ENCODE results near the gene HINT3.
"Not testable (repeated sequence)": the region's sequence is repeated elsewhere in the genome, so short reads cannot be mapped to it uniquely, and the experiment has no call there.

The HINT3 gene

DNA sequence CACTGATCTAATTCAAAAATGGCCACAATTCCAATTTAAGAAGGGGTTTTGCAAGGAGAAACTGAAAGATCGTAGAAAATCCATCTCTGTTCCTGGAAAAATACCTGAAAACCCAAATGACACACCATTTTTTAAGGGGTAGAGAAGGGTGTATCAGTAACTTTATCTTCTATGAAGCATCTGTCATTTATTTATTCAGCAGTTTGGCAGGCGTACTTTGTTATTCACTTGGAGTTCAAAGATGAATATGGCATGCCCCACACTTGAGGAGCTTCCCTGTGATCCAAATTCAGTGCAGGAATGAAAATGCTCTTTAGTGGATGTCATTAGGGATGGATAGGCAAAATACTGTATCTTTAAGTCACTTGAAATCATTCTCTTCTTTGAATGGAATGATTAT lies 7.2 kb downstream of the HINT3 start:
- no peak for DNase-seq

DNA sequence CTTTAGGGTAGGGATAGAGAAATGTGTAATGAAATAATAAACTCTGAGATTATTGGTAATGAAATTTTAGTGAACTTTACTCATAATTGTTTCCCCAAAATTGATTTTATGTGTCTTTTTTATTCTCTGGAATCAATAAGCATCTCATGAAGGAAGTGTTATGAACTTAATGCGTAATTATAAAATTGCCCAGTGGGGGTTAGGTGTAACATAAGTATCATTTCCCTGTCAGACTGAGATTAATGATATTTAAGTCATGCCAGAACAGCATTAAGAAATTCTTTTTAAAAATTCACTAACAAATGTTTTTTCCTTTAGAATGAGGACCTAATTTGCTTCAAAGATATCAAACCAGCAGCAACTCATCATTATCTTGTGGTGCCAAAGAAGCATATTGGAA lies 10.0 kb downstream of the HINT3 start:
- no peak for DNase-seq

DNA sequence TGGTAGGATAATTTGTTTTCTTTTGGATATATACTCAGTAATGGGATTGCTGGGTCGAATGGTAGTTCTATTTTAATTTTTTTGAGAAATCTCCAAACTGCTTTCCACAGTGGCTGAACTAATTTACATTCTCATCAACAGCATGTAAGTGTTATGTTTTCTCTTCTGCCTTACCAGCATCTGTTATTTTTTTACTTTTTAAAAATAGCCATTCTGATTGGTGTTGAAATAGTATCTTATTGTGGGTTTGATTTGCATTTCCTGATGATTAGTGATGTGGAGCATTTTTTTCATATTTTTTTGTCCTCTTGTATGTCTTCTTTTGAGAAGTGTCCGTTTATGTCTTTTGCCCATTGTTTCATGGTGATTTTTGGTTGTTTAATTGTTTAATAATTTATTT lies 11.9 kb downstream of the HINT3 start:
- DNase-seq = no peak

DNA sequence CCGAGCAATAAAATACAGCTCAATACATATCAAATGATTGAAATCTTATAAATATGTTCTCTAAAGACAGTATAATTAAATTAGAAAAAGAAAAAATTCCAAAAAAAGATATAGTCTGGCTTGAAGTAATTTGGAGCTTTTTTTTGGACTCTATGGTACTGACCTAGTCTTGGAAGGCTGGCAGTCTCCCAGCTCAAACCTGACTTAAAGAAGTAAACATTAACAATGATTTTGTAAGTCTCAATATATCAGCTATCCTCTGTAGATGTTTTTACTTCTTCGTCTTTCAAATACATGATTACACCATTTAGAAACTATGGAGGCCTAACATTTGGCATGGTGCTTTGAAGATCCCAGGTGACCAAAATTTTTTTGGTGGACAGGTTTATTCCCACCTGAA lies 14.2 kb downstream of the HINT3 start:
- DNase-seq = no peak

DNA sequence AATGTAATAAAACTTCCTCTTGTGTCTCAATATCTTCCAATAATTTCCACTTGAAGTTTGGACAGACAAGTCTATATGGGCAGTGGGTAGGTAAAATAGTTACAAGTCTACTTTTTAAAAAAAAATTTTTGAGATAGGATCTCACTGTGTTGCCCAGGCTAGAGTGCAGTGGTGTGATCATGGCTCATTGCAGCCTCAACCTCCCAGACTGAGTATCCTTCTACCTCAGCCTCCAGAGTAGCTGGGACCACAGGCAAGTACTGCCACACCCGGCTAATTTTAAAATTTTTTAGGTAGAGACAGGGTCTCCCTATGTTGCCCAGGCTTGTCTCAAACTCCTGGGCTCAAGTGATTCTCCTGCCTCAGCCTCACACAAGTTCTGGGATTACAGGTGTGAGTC lies 15.9 kb downstream of the HINT3 start:
- not testable (repeated sequence) for DNase-seq

DNA sequence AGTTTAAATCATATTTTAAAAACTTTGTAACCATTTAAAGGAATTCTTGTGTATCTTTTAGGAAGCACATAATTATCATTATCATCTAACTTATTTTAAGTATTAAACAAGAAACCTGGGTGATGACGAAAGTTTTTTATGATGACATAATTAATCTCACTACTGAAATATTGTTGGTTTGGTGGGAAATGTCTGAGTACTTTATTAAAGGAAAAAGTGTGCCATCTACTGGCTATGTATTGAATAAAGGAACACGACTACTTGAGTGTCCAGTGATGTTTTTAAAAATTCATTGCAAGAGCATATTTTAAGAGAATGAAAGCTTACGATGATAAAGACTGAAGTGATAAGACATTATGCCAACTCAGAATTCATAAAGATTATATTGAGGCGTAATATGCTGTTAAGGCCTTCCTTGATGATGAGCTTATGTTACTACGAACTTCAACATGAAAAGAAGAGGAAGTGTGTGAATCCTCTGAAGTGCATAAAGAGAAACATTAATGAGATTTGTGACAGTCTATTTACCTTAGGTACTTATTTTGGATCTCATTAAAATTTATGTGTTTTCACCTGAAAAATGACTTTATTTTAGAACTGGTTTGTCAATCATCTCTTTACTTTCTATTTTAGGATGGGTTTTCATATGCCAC lies 17.8 kb downstream of the HINT3 start:
- DNase-seq = no peak

DNA sequence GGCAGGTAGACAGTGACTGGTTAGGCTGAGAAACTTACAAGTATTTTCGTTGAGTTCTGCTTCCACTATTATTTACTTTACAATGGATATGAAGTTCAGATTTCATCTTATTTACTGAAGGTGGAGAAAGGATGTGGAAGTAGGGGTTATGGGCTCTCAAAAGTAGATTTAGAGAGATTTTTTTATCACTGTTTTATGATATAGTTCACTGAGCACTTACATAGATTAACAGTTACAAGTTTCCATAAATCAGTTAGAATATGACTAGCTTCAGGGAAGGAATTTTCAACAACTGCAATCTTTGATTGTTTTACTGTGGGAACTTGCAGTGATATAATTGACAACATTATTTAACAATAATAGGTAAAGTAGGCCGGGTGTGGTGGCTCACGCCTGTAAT lies 22.5 kb downstream of the HINT3 start:
- DNase-seq = no peak

DNA sequence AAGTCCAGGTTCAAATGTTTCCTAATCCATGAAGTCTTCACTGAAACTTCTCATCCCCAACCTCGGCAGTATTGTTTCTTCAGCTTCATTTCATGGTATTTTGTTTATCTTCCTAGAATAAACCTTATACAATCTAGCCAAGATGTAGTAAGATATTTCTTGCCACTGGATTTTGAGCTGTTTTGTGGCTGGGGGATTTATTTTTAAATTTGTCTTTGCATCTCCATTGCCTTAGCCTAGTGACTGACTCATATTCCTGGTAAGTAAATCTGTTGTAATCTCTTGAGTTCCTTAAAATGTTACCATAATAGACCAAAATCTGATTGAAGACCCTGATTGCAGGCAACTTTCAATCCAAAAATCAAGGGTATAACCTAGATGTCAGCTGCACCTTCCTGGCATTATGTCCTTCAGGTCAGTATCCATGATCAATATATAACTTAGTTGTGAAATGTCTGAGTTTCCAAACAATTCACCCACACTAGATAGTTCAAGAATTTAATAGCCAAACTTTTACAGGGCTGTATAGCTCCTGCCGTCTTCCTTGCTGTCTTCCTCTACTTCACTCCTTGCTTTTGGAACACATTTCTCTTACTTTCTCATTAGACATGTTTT lies 25.1 kb downstream of the HINT3 start:
- no peak for DNase-seq

DNA sequence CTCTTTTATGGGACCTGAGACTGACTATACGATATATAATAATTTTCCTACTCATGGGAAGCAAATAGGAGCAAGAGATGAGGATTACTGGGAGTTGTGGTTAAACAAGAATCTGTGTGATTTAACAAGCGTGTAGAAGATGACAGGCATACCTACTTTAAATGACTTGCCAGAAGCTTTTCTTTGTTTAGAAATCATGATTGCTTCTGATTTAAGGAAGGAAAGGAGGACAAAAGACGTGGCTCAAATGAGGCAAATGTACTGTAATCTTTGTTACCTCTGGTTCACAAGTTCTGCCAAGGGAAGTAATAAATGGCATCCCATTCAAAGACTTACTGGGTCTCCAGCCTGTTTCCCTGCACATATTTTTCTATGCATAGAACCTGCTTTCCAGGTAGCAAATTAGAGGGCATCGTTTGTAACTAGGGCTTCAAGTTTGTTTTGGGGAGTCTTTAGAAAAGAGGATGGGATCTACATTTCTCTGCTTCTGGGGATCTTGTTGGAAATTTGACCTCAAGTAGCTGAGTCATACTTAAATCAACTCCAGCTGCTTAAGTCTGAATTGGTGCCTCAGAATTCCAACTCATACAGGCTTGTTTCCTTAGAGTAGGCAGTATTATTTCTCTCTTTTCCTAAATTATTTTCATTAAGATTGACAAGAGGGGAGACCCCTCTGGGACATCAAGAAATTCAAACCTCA lies 26.8 kb downstream of the HINT3 start:
- no peak for DNase-seq

DNA sequence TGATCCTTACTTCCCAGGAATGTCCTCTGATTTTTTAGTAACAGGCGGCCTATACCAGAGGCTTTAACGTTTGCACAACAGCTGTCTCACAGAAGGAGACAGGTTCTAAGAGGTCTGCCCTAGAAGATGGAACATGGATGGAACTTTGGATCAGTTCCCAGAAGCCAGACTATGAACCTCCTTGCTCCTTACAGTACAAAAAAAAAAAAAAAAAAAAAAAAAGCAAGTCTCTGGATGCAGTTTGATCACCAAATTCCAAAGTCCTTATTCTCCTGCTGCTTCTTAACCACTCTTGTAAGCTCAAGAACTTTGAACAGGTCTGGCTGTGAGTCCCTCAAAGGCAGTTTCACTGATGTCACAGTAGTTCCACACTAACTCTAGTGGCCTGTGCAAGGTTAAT lies 27.7 kb downstream of the HINT3 start:
- no peak for DNase-seq

DNA sequence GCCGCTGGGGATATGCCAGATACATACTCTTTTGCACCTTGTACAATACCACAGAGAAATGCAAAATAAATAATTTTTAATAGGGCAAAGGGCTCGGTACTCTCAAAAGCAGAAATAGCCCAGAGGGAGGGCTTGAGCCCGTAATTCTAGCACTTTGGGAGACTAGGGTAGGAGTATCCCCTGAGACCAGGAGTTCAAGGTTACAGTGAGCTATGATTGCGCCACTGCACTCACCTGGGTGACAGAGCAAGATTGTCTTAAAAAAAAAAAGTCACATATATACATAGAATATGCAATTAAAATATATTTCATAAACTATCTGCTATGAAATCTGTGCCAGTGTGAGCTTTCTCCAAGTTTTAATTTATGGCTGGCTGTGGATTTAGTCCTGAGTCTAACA lies 29.0 kb downstream of the HINT3 start:
- no peak for DNase-seq

DNA sequence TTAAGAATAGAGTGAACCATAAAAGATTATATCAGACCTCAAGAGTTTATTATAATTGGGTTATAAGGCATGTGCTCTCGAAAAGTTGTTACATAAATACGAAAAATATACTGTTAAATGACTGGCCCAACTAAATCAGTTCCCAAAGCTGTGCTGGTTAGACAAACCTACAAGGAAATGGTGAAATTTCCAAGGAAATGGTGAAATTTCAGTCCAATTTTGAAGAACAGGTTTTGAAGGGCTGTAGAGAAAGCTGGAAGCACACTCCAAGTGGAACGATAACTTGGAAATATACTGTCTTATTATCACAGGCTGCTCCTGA lies 29.4 kb downstream of the HINT3 start:
- DNase-seq = no peak

DNA sequence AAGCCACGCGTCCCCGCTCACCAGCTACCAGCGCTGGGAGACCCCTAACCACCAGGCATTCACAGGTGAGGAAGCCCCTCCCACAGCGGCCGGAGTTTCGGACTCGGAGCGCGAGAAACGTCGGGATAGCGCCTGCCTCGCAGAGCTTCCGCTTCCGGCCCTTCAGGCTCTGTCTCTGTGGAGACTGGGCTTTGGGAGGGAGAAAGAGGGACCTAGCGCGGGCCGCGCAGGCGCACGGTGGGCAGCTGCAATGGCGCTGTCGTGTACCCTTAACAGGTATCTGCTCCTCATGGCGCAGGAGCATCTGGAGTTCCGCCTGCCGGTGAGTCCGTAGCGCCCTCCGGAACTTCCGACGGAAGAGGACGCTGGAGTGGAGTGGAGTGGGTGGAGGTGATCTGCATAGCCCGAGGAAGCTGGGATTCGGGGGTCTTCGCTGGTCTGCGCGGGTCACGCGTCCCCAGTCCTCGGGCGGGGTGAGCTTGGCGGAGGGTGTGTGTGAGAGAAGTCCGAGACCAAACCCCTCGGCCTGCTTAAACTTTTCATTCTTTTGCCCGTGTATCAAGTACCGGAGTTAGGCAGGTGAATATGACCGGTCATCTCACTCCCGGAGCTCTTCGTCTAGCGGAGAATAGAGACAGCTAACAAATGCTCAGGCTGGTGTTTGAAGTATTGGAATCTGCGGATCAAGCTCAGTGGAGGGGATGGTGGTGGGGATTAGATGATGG lies 29.9 kb downstream of the HINT3 start, which contains the start of gene TRMT11:
TRMT11 (plus strand) TSS at position 240 of the 725 bp plus-strand sequence; CDS start at position 251, 11 bp downstream.
- peak; percentile 82 for DNase-seq

DNA sequence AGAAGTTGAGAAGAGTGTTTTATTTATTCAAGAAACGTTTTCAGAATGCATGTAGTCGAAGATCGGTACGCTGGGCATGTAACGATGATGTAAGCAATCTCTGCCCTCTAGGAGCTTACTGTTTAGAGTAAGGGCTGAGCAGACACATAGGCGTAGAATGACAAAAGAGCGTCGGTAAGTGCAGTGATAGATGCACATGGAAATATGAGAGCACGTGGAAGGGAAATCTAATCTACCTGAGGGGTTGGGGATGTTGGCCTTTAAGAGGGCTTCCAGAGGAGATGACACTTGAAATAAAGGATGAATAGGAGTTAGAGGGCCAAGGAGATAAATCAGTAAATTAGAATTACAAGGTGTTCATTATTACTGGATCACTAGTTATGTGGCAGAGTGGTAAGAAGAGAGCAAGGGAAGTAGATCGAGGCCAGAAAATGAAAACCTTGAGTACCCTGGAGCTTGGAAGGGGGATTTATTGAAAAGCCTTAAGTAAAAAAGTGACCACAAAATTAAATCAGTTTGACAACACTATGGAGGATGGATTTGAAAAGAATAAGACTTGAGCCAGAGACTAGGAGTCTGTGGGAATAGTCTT lies 30.6 kb downstream of the HINT3 start:
- DNase-seq = no peak

DNA sequence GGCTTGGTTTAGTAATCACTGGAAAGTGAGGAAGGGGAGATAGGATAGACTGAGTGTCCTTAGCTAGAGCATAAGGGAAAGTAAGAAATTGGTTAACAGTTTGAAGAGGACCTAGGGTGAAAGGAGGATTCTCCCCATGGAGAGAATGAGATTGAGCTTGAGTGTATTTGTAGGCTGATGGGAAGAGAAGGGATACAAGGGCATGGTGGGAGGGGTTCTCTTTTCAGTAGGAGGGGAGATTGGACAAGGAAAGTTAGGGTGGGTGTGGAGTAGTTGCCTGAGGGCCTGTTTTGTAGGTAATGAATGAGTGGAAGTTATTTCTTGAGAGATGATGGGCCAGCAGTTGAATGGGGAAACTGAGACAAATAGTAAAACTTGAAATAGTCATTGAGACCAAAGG lies 31.7 kb downstream of the HINT3 start:
- DNase-seq = no peak

DNA sequence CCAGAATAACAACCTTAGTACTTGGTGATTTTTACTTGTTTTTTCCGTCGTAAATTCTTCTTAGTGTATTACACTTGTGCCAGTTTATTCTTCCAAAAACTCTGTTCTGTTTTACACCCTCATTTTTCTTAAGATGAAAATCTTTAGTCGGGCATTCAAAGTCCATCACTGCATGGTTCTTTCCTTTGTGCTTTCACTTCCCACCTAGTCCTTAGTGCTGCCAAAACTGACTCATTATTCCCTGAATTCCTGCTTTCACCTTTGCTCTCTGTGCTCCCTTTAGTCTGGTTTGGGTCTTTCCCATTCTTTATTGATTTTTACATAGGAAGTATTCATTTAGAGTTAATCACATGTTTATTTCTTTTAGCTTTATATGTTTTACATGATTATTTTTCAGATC lies 33.1 kb downstream of the HINT3 start:
- no peak for DNase-seq

DNA sequence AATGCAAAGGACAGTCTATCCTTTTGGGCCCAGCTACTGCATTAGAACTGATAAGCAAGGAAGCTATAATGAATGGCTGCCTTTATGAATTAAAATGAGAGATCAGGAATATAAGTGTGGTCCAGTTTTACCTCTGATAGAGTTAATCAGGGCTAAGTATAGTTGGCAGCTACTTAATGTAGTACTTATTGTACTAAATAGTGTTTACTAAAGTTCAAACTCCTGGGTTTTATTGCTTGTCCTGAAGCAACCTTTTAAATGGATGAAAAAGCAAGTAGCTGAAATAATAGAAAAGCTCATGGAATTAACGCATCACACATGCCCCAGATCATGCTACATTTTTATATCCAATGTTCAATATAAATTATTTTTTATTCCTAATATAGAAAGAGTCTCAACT lies 35.1 kb downstream of the HINT3 start:
- no peak for DNase-seq

DNA sequence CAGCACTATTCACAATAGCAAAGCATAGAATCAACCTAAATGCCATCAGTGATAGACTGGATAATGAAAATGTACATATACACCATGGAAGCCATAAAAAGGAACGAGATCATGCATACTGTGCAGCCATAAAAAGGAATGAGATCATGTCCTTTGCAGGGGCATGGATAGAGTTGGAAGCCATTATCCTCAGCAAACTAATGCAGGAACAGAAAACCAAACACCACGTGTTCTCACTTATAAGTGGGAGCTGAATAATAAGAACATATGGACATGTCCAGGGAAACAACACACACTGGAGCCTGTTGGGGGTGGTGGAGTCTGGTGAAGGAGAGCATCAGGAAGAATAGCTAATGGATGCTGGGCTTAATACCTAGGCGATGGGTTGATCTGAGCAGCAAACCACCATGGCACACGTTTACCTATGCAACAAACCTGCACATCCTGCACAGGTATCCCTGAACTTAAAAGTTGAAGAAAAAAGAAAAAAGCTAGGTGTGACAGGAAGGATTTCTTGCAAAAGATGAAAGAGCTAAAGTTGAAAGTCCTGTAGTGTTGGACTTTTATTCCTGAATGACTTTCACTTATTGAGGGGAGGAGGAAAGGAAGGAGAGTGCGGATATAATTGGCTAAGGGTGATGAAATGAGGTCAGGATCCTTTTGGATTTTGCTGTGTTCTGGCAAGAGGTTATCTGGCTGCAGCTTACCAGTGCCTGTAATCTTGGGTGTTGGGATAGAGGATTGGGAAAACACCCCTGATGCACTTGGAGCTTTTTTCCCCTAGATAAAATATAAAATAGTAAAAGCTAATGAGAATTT lies 38.3 kb downstream of the HINT3 start:
- no peak for DNase-seq

DNA sequence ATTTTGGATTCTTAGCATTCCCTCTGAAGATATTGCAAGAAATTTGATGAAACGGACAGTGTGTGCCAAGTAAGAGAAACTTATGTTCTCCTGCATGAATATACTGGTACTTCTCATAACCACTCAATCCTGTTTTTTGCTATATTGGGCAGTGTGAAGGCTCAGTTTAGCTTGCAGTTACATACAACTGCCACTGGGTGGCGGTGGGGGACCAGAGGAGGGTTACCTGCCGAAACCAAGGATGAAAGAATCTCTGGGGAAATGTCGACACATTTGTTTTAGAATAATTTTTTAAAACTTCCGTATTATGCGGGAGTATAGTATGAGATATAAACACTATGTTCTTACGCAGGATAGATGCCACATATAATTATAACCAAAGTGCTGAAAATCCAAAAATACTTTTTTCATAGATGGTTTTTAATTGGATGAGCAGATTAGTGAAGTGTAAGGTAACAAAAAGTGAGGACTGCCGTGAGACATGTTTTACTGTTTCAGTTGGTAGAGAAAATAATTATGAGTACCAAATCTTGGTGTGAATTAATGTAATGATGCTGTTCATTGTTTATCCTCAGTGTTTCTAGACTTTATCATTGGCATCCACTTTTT lies 39.5 kb downstream of the HINT3 start:
- DNase-seq = peak; percentile 52

DNA sequence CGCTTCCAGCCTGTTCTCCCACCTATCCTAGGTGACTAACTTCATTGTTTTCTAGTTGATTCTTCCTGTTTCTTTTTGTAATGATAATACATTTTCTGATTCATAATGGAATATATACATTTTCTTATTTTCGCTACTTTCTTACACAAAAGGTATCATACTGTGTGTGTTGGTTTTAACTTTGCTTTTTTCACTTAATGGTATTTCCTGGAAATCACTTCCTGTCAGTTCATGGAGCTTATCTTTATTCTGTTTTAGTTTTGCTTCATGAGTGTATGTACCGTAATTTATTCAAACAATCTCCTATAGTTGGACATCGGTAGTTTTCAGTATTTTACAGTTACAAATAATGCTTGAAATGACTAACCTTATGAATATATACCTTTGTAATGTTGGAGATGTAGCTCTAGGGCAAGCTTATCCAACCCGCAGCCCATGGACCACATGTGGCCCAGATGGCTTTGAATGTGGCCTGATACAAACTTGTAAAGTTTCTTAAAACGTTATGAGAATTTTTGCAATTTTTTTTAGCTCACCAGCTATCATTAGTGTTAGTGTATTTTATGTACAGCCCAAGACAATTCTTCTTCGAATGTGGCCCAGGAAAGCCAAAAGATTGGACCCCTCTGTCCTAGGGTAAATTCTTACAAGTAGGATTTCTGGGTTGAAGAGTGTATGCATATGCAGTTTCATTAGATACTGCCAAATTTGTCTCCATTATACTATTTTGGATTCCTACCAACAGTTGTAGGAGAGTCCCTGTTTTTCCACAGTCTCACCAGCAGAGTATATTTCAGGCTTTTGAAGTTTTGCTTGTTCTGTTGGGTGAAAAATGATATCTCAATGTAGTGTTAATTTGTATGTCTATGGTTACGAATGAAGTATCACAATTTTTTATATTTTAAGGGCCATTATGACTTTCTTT lies 46.4 kb downstream of the HINT3 start:
- no peak for DNase-seq

DNA sequence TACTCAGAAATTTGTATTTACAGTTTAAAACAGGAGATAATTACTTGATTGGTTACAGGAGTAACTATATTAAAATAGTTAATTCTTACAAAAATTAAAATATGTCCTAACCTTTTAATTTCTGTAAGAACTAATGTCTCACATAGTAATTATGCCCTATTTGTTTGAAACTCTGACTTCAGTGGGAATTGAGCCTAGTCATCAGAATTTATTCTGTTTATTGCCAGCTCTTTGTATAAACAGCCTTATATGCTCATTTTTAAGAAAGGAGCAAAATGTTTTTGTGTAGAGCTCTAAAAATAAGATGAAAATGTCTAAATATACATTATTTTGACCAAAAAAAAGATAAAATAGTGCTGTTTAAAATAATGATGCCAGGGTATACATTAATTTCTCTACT lies 51.2 kb downstream of the HINT3 start:
- no peak for DNase-seq

All from stimulated activated naive CD4-positive, alpha-beta T cell treated with Interleukin-2 at 50 U/mL for 16 hours (primary cell).